Measurements from ENCODE around the gene USP16.

USP16 gene

DNA sequence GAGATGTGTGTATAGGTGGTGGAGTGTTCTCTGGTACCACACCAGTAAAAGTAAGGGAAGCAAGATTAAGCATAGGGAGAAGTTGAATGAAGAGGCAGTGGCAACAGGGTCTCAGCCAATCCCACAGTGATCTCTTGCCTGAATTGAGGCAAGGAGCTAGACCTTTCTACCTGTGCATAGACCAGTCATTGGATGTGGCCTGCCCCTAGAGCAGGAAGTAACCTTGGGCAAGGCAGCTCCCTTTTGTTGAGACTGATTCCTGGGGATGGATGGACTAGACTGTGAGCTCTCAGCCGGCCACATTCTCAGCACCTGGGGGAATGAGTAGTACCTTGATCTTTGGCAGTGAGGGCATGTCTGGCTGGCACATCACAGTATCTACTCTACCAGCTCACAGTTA is 6.4 kb downstream of the USP16 start:
- H3K4me3 ChIP-seq (ENCODE audit: low read length) = no peak overlapping the region
- H3K36me3 ChIP-seq (replicated peaks; ENCODE audit: insufficient read depth, low read length) = peaks cover 9% of the 10 kb centered on the region
- H3K4me1 ChIP-seq (ENCODE audit: low read length) = 0 out of 2 replicates have a peak, but pooled peaks cover under 1% of the 10 kb centered on the region
- no peaks in the 10 kb centered on the region for H3K9me3 ChIP-seq (replicated peaks; ENCODE audit: insufficient read depth, low read length)
- H3K4me2 ChIP-seq (ENCODE audit: low read depth, low read length) = no peak overlapping the region
- no peak overlapping the region for H2AFZ ChIP-seq (ENCODE audit: low read length)
- no peaks in the 10 kb centered on the region for H3F3A ChIP-seq (ENCODE audit: insufficient read depth, low read length)
- H3K9me2 ChIP-seq (replicated peaks; ENCODE audit: insufficient read depth, low read length) = no peaks in the 10 kb centered on the region
- H4K20me1 ChIP-seq (ENCODE audit: insufficient read depth, low read length) = no peaks in the 10 kb centered on the region; the same call in 1 of the 2 replicates
- TF ChIP-seq EZH2 (optimal IDR thresholded peaks at IDR 0.05; ENCODE audit: low read depth, low read length) (no peak), EZH2phosphoT487 (IDR thresholded peaks at IDR 0.05; ENCODE audit: low read length) (no peak)
- TF ChIP-seq, protein P1, sequence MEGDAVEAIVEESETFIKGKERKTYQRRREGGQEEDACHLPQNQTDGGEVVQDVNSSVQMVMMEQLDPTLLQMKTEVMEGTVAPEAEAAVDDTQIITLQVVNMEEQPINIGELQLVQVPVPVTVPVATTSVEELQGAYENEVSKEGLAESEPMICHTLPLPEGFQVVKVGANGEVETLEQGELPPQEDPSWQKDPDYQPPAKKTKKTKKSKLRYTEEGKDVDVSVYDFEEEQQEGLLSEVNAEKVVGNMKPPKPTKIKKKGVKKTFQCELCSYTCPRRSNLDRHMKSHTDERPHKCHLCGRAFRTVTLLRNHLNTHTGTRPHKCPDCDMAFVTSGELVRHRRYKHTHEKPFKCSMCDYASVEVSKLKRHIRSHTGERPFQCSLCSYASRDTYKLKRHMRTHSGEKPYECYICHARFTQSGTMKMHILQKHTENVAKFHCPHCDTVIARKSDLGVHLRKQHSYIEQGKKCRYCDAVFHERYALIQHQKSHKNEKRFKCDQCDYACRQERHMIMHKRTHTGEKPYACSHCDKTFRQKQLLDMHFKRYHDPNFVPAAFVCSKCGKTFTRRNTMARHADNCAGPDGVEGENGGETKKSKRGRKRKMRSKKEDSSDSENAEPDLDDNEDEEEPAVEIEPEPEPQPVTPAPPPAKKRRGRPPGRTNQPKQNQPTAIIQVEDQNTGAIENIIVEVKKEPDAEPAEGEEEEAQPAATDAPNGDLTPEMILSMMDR (IDR thresholded peaks at IDR 0.05; ENCODE audit: low read length) = no peak
- no peak overlapping the region for H3K27ac ChIP-seq (ENCODE audit: low read length)
- H3K79me2 ChIP-seq (ENCODE audit: low read length) = peaks cover 69% of the 10 kb centered on the region
- no peak overlapping the region for H3K9ac ChIP-seq (ENCODE audit: low read length)
- DNase-seq = no peak
- H3K27me3 ChIP-seq (replicated peaks; ENCODE audit: insufficient read depth, low read length) = no peaks in the 10 kb centered on the region

DNA sequence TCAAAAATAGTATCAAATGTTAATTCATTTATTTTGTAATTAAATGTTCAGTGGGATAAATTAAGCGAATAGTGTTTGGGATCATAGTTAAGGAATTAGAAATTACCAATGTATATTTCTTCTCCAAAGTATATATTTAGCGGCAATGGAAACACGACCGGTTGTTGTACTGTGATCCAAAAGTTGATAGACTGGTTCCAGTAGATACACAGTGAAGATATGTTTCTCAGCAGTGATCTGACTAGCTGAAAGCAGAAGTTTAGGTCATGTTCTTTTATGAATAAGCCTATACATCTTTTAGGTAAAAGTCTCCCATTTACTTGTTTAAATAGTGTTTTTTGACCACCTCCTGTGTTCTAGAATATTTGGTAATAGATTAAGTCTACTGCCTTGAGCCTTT is 8.8 kb downstream of the USP16 start:
- H2AFZ ChIP-seq (ENCODE audit: low read length) = no peak overlapping the region
- H3K36me3 ChIP-seq (replicated peaks; ENCODE audit: insufficient read depth, low read length) = peaks cover 21% of the 10 kb centered on the region

DNA sequence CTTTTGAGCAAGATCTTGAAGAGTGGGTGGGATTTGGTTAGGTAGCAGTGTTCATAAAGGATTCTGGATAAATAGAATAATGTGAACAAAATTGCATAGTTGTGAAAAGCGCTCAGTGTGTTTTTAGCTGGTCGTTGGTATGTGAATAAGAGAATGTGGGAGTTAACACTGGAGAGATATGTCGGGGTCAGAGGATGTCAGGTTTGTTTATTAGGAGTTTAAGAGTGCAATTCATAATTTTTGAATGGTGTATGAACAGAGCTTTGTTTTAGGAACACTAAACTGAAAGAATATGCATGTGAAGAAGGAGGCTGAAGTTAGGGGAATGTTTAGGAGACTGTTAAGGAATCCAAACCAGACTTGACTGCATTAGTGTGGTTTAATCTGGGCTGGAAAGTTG is 9.4 kb downstream of the USP16 start:
- DNase-seq = no peak
- Histone ChIP-seq H3K36me3 (replicated peaks; ENCODE audit: insufficient read depth, low read length) (peaks cover 23% of the 10 kb centered on the region), H3K9ac (ENCODE audit: low read length) (no peak overlapping the region), H3K4me2 (ENCODE audit: low read depth, low read length) (no peak overlapping the region), H3K27ac (ENCODE audit: low read length) (no peak overlapping the region), H3K9me3 (replicated peaks; ENCODE audit: insufficient read depth, low read length) (no peaks in the 10 kb centered on the region), H3K79me2 (ENCODE audit: low read length) (peaks cover 43% of the 10 kb centered on the region), H4K20me1 (ENCODE audit: insufficient read depth, low read length) (no peaks in the 10 kb centered on the region), H3K9me2 (replicated peaks; ENCODE audit: insufficient read depth, low read length) (no peaks in the 10 kb centered on the region), H3K4me3 (ENCODE audit: low read length) (no peak overlapping the region), H3F3A (ENCODE audit: insufficient read depth, low read length) (no peaks in the 10 kb centered on the region), H3K27me3 (replicated peaks; ENCODE audit: insufficient read depth, low read length) (no peaks in the 10 kb centered on the region), H3K4me1 (ENCODE audit: low read length) (no peaks in the 10 kb centered on the region), H2AFZ (ENCODE audit: low read length) (no peak overlapping the region)
- no peak for TF ChIP-seq EZH2phosphoT487 (IDR thresholded peaks at IDR 0.05; ENCODE audit: low read length)
- TF ChIP-seq EZH2 (optimal IDR thresholded peaks at IDR 0.05; ENCODE audit: low read depth, low read length) = no peak
- TF ChIP-seq, protein P1 (IDR thresholded peaks at IDR 0.05; ENCODE audit: low read length) = no peak

More for the DNA sequence above, 8.8 kb downstream of the USP16 start:
- Histone ChIP-seq H3K27ac (ENCODE audit: low read length) (no peak overlapping the region), H3K4me2 (ENCODE audit: low read depth, low read length) (no peak overlapping the region), H4K20me1 (ENCODE audit: insufficient read depth, low read length) (no peaks in the 10 kb centered on the region), H3K9me2 (replicated peaks; ENCODE audit: insufficient read depth, low read length) (no peaks in the 10 kb centered on the region), H3K4me1 (ENCODE audit: low read length) (no peaks in the 10 kb centered on the region), H3K4me3 (ENCODE audit: low read length) (no peak overlapping the region), H3K27me3 (replicated peaks; ENCODE audit: insufficient read depth, low read length) (no peaks in the 10 kb centered on the region), H3K79me2 (ENCODE audit: low read length) (peaks cover 49% of the 10 kb centered on the region), H3F3A (ENCODE audit: insufficient read depth, low read length) (no peaks in the 10 kb centered on the region), H3K9ac (ENCODE audit: low read length) (no peak overlapping the region), H3K9me3 (replicated peaks; ENCODE audit: insufficient read depth, low read length) (no peaks in the 10 kb centered on the region)
- no peak for TF ChIP-seq EZH2phosphoT487 (IDR thresholded peaks at IDR 0.05; ENCODE audit: low read length)
- TF ChIP-seq EZH2 (optimal IDR thresholded peaks at IDR 0.05; ENCODE audit: low read depth, low read length) = no peak
- TF ChIP-seq, protein P1 (IDR thresholded peaks at IDR 0.05; ENCODE audit: low read length) = no peak
- no peak for DNase-seq

Measured in MM.1S (cell line).